Right kidney (tissue), 1 donor: ENCODE data around the gene GPC3.
"Not testable (repeated sequence)": the region's sequence is repeated elsewhere in the genome, so short reads cannot be mapped to it uniquely, and the experiment has no call there.

Experiments used
- DNase-seq: peaks from one replicate; pipeline ENCODE4 v3.0.0-alpha.2; 2016

The GPC3 gene

GRCh38 chrX:133774807-133775206, 210.6 kb downstream of the GPC3 start:
- no peak for DNase-seq

DNA sequence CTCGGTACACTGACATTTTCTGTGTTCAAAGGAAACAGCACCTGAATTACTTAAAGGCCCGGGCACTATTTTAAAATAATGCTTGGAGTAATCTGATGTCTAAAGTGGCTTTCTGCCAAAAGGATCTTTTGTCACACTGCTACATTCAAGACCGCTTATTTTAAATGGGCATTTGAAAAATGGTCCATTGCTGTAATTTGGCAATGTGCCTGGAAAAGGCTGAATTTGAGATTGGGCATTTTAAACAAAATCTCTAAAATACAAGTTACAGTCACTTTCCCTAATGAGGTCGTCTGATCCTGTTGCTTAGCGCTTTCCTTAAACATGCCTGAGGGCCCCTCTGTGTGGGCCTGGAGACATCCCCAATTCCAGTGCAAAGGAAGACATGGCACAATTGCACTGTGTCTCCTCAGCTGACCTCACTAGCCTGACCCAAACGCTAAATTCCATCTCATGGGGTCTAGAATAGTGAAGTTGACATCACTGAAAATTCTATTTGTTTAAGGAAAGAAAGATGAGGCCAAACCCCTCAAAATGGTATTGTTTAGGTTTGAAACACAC, 214.2 kb downstream of the GPC3 start:
- no peak for DNase-seq

DNA sequence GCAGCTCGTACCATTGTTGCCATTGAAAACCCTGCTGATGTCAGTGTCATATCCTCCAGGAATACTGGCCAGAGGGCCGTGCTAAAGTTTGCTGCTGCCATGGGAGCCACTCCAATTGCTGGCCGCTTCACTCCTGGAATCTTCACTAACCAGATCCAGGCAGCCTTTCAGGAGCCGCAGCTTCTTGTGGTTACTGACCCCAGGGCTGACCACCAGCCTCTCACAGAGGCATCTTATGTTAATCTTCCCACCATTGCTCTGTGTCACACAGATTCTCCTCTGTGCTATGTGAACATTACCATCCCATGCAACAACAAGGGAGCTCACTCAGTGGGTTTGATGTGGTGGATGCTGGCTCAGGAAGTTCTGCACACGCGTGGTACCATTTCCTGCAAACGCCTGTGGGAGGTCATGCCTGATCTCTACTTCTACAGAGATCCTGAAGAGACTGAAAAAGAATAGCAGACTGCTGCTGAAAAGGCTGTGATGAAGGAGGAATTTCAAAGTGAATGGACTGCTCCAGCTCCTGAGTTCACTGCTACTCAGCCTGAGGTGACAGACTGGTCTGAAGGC, 222.3 kb downstream of the GPC3 start:
- not testable (repeated sequence) for DNase-seq

GRCh38 chrX:133754657-133755056, 230.7 kb downstream of the GPC3 start:
- DNase-seq = no peak

DNA sequence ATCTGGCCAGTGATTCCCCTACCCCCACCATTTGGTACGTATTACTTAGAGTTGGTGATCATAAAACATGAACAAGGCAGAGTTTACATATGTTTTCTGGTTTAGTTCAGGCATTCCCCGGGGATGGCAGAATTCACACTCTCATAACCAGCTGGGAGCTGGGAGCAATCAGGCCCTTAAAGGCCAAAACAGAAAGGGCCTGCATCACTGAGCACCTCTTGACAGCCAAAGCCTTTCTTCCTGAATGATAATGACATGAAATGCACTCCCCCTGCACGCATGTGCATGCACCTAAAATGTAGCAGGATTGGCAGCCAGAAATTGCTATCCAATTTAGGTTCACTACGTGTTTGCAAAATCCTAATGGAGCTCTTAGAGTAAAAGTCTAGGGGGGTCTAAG, 235.4 kb downstream of the GPC3 start:
- no peak for DNase-seq

GRCh38 chrX:133749370-133749769, 236.0 kb downstream of the GPC3 start:
- DNase-seq = no peak

DNA sequence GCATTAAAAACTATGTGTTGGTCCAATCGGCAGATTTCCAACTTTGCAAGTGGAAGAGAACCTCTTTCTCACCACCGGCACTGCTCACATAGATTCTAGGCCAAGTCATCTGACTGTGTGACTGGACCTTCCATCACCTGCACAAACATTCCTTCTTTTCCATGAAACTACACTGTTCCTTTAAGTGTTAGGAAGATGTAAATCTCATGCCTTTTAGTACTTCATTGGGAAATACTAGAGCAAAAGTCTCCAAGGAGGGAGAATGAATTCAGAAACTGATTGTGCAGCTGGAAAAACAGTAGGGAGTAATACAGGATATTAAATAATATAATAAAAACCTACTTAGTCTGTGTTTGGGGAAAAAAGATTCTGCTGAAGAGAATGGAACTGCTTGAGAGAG, 238.2 kb downstream of the GPC3 start:
- DNase-seq = no peak

GRCh38 chrX:133746593-133746992, 238.8 kb downstream of the GPC3 start:
- no peak for DNase-seq

DNA sequence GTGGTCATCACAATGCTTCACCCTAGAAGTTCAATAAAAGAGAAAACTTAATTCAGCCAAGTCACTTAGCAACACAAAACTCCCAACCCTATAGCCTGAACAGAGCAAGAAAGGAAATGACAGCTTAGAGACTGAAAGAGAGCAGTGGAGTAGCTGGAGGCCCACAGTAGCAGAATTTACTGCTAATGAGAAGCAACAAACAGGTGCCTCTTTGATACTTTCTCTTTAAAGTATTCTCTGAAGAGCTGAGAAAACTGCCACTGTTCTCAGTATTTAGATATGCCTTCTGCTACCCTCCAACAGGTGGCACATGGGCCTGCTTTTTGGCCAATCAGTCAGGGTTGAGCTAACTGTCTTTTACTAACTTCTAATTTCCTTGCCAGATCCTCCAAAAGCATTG, 240.0 kb downstream of the GPC3 start:
- no peak for DNase-seq

GRCh38 chrX:133742602-133743305, 242.6 kb downstream of the GPC3 start:
- no peak for DNase-seq

DNA sequence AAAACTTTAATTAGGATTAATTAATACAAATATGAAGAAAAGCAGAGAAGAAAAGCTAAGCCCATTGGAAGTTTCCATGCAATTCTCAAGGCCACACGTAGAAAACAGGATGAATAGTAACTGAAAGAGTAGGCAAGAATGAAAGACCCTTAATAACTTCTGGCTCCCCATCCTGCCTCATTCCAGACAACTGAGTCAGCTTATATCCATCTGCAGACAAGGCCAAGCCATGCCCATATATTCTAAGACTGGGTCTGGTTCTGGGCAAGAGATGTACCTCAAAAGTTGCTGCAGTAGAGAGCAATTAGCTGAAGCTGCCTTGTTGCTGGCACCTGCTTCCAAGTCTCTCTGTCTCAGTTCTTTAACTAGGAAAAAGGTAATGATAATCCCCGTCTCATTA, 244.1 kb downstream of the GPC3 start:
- no peak for DNase-seq

DNA sequence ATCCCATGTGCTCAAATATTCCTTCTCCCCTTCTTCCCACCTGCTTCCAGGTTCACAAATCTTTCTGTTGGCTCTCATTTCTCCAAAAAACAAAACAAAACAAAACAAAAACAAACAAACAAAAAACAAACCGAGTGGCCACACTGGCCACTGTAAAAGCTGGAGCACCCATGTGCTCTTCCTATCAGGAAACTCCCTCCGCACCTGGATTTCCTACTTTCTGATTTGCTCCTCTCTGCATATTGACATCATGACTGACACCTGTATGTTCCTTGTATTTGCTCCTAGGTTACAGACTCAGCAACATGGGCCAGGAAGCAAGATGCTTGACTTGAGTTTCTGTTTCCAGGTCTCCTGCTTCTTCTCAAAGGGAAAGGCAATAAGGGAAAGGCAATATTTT, 258.8 kb downstream of the GPC3 start:
- DNase-seq = no peak

GRCh38 chrX:133726211-133726630, 259.2 kb downstream of the GPC3 start:
- no peak for DNase-seq

GRCh38 chrX:133723930-133724329, 261.5 kb downstream of the GPC3 start:
- no peak for DNase-seq

DNA sequence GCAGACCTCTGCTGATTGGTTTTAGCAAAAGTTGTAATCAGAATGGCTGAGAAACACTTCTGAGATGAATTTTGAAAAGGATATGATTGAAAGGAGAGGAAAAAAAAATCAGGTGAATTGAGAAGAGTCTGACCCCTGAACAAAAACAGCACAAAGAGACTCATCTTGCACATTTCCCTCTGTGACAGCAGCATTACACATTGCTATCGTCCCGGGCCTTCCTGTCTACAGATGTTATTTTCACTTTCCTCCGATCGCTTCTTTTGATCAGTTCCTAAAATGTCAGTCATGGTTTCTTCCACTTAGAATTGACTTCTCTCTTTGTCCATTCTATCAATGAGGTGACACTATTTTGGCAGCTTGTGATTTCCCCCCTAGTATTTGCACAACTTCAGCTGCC, 262.6 kb downstream of the GPC3 start:
- DNase-seq = no peak

GRCh38 chrX:133720269-133720668, 265.1 kb downstream of the GPC3 start:
- not testable (repeated sequence) for DNase-seq

- no peak for DNase-seq
Observed at GRCh38 chrX:133715715-133716114, 269.7 kb downstream of the GPC3 start.

GRCh38 chrX:133709501-133709900, 275.9 kb downstream of the GPC3 start:
- DNase-seq = no peak

GRCh38 chrX:133706890-133707289, 278.5 kb downstream of the GPC3 start:
- no peak for DNase-seq

- no peak for DNase-seq
Observed at GRCh38 chrX:133702230-133702629, 283.2 kb downstream of the GPC3 start.

DNA sequence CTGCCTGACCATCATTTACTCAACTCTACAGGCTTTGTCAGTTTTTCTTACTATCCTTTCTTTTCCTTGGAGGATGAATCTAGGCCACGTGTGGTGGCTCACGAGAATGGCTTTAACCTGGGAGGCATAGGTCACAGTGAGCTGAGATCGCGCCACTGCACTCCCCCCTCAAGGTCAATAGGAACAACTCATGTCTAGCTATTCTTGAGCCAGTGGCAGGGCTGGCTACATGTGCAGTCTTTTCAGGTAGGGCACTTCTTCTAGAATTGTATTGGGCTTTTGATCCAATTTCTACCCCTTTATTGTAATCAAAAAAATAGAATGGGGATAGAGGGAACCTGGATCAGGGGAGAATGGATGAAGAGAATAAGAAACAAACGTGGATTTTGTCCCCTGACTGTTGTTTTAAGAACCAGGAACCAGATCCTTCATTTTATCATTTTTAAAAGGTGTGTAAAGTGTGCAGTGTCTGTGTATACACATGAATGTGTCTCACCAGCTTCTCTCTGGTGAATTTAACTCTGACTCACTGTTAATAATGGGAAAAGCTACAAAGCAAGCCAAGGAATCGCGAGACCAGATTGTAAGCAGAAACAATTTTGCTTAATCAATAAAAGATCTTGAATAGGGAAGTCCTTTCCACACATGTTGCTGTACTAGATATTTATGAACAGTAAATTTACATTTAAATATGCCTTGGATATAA, 286.2 kb downstream of the GPC3 start:
- DNase-seq = no peak

DNA sequence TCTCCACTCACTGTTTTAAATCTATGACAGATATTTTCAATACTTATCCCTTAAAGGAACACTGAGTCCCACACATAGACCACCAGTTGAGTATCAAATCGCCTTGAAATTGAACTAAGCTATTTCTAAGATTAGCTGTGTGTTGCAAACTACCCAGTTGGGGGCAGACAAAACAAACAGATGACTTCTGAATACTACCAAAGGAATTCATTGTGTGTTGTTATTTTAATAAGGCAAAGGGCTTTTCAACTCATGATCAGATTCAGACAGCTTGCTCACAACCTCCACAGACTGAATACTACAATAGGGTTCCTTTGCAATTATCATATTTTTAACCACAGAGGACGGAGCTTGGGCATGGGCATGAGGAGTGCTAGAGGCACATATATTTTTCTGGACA, 287.1 kb downstream of the GPC3 start:
- DNase-seq = no peak

- DNase-seq = no peak
Observed at GRCh38 chrX:133697656-133698055, 287.7 kb downstream of the GPC3 start.
